Measurements from ENCODE around the gene CAPN5.

- TF ChIP-seq CTCF (IDR thresholded peaks at IDR 0.05 in 8 of 11, conservative IDR thresholded peaks at IDR 0.05 in 3 of 11) (no peak), POLR2AphosphoS5 (IDR thresholded peaks at IDR 0.05) (no peak), POLR2A (IDR thresholded peaks at IDR 0.05) (no peak)
Measured at GRCh38 chr11:77072851-77073327, 6.1 kb downstream of the CAPN5 start.
